GM18520 (cell line): ENCODE results near the gene CCDC51.
"Not testable (repeated sequence)": the region's sequence is repeated elsewhere in the genome, so short reads cannot be mapped to it uniquely, and the experiment has no call there.

Source experiments
- ATAC-seq: cut with Tn5 transposase; IDR thresholded peaks from one replicate; pipeline ENCODE4 v1.9.1; 2021; ENCODE audit not compliant: unreplicated experiment

Gene CCDC51

GRCh38 chr3:48439820-48440589 is at the start of gene CCDC51, which contains the start of gene TMA7:
TSS of gene CCDC51 (minus strand) at chr3:48440119. CDS start at chr3:48435128, 4,991 bp downstream.
TSS of gene TMA7 (plus strand) at chr3:48440257. CDS start at chr3:48440297, 40 bp downstream.
- peak; percentile 91 for ATAC-seq

GRCh38 chr3:48486952-48487351 is 47.0 kb upstream of the CCDC51 start:
- ATAC-seq, result no peak

- not testable (repeated sequence) for ATAC-seq
These were observed 42.9 kb upstream of the CCDC51 start for GRCh38 chr3:48482822-48483221.

- not testable (repeated sequence) for ATAC-seq
These were observed 41.0 kb upstream of the CCDC51 start for GRCh38 chr3:48480891-48481290.

GRCh38 chr3:48478626-48479555 is 39.0 kb upstream of the CCDC51 start:
- ATAC-seq, result no peak

- no peak for ATAC-seq
These were observed 38.1 kb upstream of the CCDC51 start for GRCh38 chr3:48477959-48478520.

GRCh38 chr3:48476426-48477053 is 36.6 kb upstream of the CCDC51 start:
- no peak for ATAC-seq

- ATAC-seq, result no peak
These were observed 35.3 kb upstream of the CCDC51 start for GRCh38 chr3:48475188-48475587.

- no peak for ATAC-seq
These were observed 34.7 kb upstream of the CCDC51 start for GRCh38 chr3:48474619-48475018.

GRCh38 chr3:48474031-48474430 is 34.1 kb upstream of the CCDC51 start:
- ATAC-seq, result not testable (repeated sequence)

- no peak for ATAC-seq
These were observed 33.7 kb upstream of the CCDC51 start for GRCh38 chr3:48473617-48473952.

GRCh38 chr3:48472923-48473616 is 33.2 kb upstream of the CCDC51 start:
- ATAC-seq, result peak; percentile 76

GRCh38 chr3:48472673-48472922 is 32.7 kb upstream of the CCDC51 start:
- ATAC-seq, result no peak

- no peak for ATAC-seq
These were observed 30.4 kb upstream of the CCDC51 start for GRCh38 chr3:48470286-48470685.

- ATAC-seq, result no peak
These were observed 29.4 kb upstream of the CCDC51 start for GRCh38 chr3:48469046-48469915.

GRCh38 chr3:48468329-48468731 is 28.4 kb upstream of the CCDC51 start:
- no peak for ATAC-seq

- no peak for ATAC-seq
These were observed 27.8 kb upstream of the CCDC51 start for GRCh38 chr3:48467473-48468267.

GRCh38 chr3:48467110-48467454 is 27.2 kb upstream of the CCDC51 start:
- no peak for ATAC-seq
